NCI-H2029 (cell line): Measurements from ENCODE around the gene OLIG1.

Source experiments
- DNase-seq: peaks from one replicate; lab custom pipeline; 2025; lab: John Stamatoyannopoulos, UW

The OLIG1 gene

GRCh38 chr21:33031152-33031911 lies 38.6 kb upstream of the OLIG1 start:
- no peak for DNase-seq

- no peak for DNase-seq
Observed at GRCh38 chr21:33032434-33033047, 37.4 kb upstream of the OLIG1 start.

DNA sequence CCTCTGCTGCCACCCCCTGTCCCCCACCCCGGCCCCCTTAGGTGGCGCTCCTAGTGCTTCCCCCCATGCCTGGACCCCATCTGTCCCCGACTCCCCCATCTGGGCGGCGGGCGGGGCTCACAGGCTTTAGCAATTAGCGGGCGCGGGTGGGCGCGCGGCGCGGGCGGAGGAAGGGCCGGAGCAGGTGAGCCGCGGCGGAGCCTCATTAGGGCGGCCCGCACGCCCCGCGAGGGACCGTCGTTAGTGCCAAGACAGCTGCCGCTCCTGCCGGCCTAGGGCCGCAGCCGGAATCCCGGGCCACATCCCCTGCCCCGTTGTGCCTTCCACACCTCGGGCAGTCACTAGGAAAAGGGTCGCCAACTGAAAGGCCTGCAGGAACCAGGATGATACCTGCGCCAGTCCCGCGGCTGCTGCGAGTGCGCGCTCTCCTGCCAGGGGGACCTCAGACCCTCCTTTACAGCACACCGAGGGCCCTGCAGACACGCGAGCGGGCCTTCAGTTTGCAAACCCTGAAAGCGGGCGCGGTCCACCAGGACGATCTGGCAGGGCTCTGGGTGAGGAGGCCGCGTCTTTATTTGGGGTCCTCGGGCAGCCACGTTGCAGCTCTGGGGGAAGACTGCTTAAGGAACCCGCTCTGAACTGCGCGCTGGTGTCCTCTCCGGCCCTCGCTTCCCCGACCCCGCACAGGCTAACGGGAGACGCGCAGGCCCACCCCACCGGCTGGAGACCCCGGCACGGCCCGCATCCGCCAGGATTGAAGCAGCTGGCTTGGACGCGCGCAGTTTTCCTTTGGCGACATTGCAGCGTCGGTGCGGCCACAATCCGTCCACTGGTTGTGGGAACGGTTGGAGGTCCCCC lies 36.6 kb upstream of the OLIG1 start:
- no peak for DNase-seq

DNA sequence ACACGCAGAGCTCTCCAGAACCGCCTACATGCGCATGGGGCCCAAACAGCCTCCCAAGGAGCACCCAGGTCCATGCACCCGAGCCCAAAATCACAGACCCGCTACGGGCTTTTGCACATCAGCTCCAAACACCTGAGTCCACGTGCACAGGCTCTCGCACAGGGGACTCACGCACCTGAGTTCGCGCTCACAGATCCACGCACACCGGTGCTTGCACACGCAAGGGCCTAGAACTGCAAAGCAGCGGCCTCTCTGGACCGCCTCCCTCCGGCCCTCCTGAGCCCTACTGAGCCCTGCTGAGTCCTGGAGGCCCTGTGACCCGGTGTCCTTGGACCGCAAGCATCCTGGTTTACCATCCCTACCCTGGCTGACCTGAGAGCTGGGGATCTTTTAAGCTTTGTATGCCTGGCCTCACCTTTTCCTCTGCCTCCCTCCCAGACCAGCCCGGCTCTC lies 36.0 kb upstream of the OLIG1 start:
- DNase-seq, result no peak

DNA sequence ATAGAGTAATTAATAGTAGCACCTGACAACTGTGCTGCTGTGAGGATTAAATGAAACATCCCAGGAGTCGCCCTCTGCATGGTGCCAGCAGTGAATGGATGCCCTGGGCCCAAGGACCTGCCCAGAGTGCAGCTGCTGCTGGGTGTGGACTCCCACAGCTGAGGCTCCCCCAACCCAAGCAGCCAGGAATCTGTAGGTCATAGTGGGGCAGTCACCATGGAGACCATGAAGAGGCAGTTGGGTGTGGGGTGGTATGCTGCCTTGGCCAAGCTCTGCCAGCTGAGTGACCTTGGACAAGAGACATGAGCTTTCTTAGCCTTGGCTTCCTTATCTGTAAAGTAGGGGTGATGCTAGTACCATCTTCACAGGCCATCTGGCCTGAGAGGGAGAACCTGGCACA lies 34.8 kb upstream of the OLIG1 start:
- DNase-seq, result no peak

- DNase-seq, result no peak
Observed at GRCh38 chr21:33036430-33037162, 33.3 kb upstream of the OLIG1 start.

DNA sequence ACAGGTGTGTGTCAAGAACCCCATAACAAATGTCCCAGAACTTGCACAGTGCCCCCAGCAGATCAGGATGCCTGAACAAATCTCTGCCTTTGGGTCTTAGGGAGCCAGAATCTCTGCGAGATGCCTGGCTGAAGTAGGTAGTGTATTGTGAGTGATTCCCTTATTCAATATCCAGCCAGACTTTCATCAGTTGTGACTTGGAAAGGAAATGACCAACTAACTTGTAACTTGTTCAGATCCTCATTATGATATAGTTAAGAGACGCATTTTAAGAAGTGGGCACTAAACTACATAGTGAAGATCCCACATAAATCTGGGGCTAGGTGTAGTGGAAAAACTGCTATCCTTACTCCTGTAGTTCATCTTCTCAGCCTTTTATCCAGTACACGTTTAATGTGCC lies 32.4 kb upstream of the OLIG1 start:
- DNase-seq, result no peak

GRCh38 chr21:33039536-33039935 lies 30.4 kb upstream of the OLIG1 start:
- DNase-seq, result no peak

GRCh38 chr21:33040215-33040614 lies 29.7 kb upstream of the OLIG1 start:
- DNase-seq, result no peak

DNA sequence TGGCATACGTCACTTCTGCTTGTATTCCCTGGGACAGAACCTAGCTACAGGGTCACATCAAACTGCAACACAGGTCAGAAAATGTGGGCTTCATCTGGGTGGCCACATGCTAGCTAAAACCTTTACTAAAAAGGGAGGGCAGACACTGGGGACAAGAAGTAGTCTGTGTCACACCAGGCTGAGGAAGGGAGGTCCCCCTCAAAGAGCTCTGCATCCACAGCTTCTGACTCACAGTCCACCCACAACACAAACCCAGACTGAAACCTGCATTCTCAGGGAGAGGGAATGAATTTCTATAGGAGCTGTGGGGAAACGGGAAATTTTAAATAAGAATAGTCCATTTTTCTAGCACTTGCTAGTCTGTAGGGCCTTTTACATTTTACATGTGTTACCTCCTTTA lies 28.0 kb upstream of the OLIG1 start:
- no peak for DNase-seq

- DNase-seq, result no peak
Observed at GRCh38 chr21:33042812-33043211, 27.1 kb upstream of the OLIG1 start.

DNA sequence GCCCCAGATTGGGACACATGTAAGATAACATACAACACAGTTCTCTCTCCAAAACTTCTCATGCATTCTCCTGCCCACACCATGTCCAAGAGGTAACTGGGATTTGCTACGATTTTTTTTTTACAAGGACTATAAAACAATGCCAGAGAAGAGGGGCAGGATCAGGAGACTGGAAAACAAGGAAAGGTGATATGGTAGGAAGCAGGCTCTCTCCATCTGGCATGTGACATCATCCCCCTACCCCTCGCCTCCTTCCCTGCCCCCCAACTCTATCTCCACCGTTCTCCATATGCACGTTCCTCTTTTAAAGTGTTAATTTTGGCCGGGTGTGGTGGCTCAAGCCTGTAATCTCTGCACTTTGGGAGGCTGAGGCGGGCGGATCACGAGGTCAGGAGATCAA lies 23.5 kb upstream of the OLIG1 start:
- no peak for DNase-seq

DNA sequence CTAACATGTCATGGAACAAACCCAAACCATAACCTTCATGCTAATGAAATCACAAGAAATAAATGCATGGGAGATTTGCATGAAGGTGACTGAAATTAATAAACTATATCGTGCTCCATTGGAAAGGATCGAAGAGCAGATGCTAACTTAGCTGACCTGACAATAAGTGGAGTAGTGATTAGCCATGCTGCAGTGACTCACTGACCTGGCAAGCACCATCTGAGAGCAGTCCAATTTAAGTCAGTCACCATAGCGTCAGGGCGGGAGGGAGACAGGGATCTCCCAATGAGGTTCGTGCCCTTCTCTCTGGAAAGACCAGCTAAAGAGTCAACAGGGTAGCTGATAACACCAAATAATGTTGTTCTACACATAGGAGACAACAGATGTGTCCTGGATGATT lies 22.7 kb upstream of the OLIG1 start:
- no peak for DNase-seq

DNA sequence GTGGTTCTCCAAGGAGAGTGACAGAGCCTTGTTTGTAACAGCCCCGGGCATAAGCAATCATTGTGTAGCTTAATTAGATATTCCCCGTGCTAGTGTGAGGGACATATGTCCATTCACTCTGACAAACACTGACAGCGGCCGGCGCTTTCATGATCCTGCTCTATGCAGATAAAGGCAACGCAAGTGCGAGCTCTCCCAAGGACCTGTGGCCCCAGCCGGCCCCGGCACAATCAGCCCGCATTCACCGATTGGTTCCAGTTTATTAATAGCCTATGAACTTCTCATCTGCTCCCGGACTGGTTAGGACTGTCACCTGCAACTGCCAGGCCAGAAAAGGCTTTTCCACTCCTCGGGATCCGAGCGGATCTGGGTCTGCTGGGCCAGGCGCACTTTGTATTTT lies 18.0 kb upstream of the OLIG1 start:
- no peak for DNase-seq

DNA sequence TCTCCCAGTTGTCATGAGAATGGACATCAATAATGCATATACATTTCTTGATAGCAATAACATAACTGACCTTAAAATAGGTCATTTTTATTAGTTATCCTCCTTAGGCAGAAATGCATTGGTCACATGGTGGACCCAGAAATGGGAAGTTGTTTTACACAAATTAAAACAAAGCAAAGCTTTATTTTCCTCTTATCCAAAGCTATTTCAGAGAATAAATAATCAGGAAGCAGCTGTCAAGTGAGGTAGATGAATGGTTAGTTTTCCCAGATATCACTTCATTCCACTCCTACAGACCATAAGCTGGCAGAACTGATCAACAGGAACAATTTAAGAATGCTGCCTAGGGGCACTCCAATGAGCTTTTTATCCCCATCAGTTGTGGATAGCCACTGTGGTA lies 16.0 kb upstream of the OLIG1 start:
- no peak for DNase-seq

GRCh38 chr21:33055991-33056390 lies 13.9 kb upstream of the OLIG1 start:
- no peak for DNase-seq

GRCh38 chr21:33057385-33057940 lies 12.5 kb upstream of the OLIG1 start:
- DNase-seq, result no peak

GRCh38 chr21:33058527-33058926 lies 11.4 kb upstream of the OLIG1 start:
- no peak for DNase-seq

GRCh38 chr21:33058957-33059356 lies 11.0 kb upstream of the OLIG1 start:
- DNase-seq, result no peak

DNA sequence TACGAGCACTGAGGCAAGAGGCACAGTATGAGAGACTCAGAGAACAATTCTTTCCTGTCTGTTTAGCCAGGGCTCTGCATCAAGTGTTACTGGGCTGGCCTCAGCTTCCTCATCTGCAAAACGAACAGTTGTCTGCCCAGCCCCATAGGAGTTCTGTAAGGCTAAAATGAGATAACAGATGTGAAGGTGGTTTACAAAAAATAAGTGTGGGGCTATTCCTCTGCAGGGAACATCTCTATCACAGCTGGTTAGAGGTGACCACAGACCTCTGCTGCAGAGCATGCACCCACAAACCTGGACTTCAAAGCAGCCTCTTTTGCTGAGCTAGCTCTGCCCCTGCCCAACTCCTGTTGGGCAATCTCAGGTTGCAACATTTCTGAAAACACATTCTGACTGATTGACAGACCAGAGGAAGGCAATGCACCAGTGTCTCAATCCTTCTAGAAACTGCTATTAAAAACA lies 10.5 kb upstream of the OLIG1 start:
- no peak for DNase-seq

DNA sequence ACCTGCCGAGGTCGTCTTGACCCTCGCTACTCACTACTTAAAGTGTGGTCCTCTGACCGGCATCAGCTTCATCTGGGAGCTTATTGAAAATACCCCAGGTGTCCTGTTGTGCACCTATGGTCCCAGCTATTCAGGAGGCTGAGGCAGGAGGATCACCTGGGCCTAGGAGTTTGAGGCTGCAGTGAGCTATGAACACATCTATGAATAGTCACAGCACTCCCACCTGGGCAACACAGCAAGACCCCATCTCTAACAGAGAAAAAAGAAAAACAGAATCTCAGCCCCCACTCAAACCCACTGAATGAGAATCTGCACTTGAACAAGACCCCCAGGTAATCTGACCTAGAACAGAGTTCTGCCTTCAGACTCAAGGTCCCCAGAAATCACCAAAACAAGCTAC lies 8.7 kb upstream of the OLIG1 start:
- DNase-seq, result no peak

GRCh38 chr21:33063375-33063883 lies 6.5 kb upstream of the OLIG1 start:
- DNase-seq, result no peak
